Measurements from ENCODE around the gene WDR81.

WDR81 gene

DNA sequence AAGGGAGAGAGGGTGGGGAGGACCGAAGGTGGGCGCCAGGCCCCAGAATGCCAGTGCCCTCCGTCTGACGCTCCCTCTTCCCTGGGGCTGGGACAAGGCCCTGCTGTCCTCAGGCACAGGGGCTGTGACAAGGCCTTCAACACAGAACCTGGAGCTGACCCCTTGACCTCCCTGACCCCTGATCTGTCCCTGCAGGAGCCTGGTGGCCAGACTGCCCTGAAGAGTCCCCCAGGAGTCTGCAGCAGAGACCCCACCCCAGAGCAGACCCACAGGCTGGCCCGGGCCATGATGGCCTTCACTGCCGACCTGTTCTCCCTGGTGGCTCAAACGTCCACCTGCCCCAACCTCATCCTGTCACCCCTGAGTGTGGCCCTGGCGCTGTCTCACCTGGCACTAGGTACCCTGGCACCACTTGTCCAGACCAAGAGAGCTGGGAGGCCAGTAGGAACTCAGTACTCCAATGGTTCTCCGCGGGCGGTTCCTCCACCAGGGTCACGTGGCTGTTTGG, 21.1 kb downstream of the WDR81 start:
- H3K4me3 ChIP-seq (ENCODE audit: low read depth, low read length, poor library complexity, severe bottlenecking) = no peak overlapping the region
- TF ChIP-seq EZH2 (IDR thresholded peaks at IDR 0.05; ENCODE audit: borderline replicate concordance, low read length) = no peak
- TF ChIP-seq, protein P1, sequence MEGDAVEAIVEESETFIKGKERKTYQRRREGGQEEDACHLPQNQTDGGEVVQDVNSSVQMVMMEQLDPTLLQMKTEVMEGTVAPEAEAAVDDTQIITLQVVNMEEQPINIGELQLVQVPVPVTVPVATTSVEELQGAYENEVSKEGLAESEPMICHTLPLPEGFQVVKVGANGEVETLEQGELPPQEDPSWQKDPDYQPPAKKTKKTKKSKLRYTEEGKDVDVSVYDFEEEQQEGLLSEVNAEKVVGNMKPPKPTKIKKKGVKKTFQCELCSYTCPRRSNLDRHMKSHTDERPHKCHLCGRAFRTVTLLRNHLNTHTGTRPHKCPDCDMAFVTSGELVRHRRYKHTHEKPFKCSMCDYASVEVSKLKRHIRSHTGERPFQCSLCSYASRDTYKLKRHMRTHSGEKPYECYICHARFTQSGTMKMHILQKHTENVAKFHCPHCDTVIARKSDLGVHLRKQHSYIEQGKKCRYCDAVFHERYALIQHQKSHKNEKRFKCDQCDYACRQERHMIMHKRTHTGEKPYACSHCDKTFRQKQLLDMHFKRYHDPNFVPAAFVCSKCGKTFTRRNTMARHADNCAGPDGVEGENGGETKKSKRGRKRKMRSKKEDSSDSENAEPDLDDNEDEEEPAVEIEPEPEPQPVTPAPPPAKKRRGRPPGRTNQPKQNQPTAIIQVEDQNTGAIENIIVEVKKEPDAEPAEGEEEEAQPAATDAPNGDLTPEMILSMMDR (IDR thresholded peaks at IDR 0.05; ENCODE audit: low read length) = no peak
- no peaks in the 10 kb centered on the region for H3K9me2 ChIP-seq (ENCODE audit: low read depth, low read length)
- no peaks in the 10 kb centered on the region for H3K36me3 ChIP-seq (ENCODE audit: insufficient read depth, low read length)
- H3K27ac ChIP-seq (ENCODE audit: low read depth, low read length, poor library complexity, severe bottlenecking) = no peak overlapping the region
- H3K9ac ChIP-seq (ENCODE audit: low read length) = no peak overlapping the region
- H3F3A ChIP-seq (ENCODE audit: insufficient read depth, low read length) = no peaks in the 10 kb centered on the region
- no peaks in the 10 kb centered on the region for H3K9me3 ChIP-seq (ENCODE audit: low read length)
- no peak overlapping the region for H2AFZ ChIP-seq (ENCODE audit: low read length)
- H3K4me2 ChIP-seq (ENCODE audit: low read length) = no peak overlapping the region
- no peaks in the 10 kb centered on the region for H3K79me2 ChIP-seq (ENCODE audit: insufficient read depth, low read length)
- no peaks in the 10 kb centered on the region; the same call in 1 of the 2 replicates for H3K27me3 ChIP-seq (ENCODE audit: insufficient read depth, low read length)
- no peaks in the 10 kb centered on the region for H4K20me1 ChIP-seq (ENCODE audit: insufficient read depth, low read length)
- no peaks in the 10 kb centered on the region for H3K4me1 ChIP-seq (ENCODE audit: insufficient read depth, low read length, severe bottlenecking)

GRCh38 chr17:1746975-1747543, 22.6 kb downstream of the WDR81 start:
- Histone ChIP-seq H3K36me3 (ENCODE audit: insufficient read depth, low read length) (no peaks in the 10 kb centered on the region), H3K9ac (ENCODE audit: low read length) (no peak overlapping the region), H2AFZ (ENCODE audit: low read length) (no peak overlapping the region), H3K27ac (ENCODE audit: low read depth, low read length, poor library complexity, severe bottlenecking) (no peak overlapping the region), H3K4me3 (ENCODE audit: low read depth, low read length, poor library complexity, severe bottlenecking) (no peak overlapping the region), H3K79me2 (ENCODE audit: insufficient read depth, low read length) (no peaks in the 10 kb centered on the region), H3K9me2 (ENCODE audit: low read depth, low read length) (no peaks in the 10 kb centered on the region), H4K20me1 (ENCODE audit: insufficient read depth, low read length) (no peaks in the 10 kb centered on the region), H3K4me1 (ENCODE audit: insufficient read depth, low read length, severe bottlenecking) (peaks cover 2% of the 10 kb centered on the region), H3K4me2 (ENCODE audit: low read length) (no peak overlapping the region), H3F3A (ENCODE audit: insufficient read depth, low read length) (no peaks in the 10 kb centered on the region), H3K9me3 (ENCODE audit: low read length) (no peaks in the 10 kb centered on the region), H3K27me3 (ENCODE audit: insufficient read depth, low read length) (no peaks in the 10 kb centered on the region; the same call in 1 of the 2 replicates)
- TF ChIP-seq, protein P1 (IDR thresholded peaks at IDR 0.05; ENCODE audit: low read length) = no peak
- TF ChIP-seq EZH2 (IDR thresholded peaks at IDR 0.05; ENCODE audit: borderline replicate concordance, low read length) = no peak

GRCh38 chr17:1750628-1751027, 26.1 kb downstream of the WDR81 start:
- H4K20me1 ChIP-seq (ENCODE audit: insufficient read depth, low read length) = no peaks in the 10 kb centered on the region
- no peaks in the 10 kb centered on the region for H3K9me3 ChIP-seq (ENCODE audit: low read length)
- no peaks in the 10 kb centered on the region for H3K9me2 ChIP-seq (ENCODE audit: low read depth, low read length)
- no peak overlapping the region for H3K27ac ChIP-seq (ENCODE audit: low read depth, low read length, poor library complexity, severe bottlenecking)
- peaks cover 3% of the 10 kb centered on the region; the same call in 1 of the 2 replicates for H3K27me3 ChIP-seq (ENCODE audit: insufficient read depth, low read length)
- H3F3A ChIP-seq (ENCODE audit: insufficient read depth, low read length) = no peaks in the 10 kb centered on the region
- no peak overlapping the region for H3K4me3 ChIP-seq (ENCODE audit: low read depth, low read length, poor library complexity, severe bottlenecking)
- no peaks in the 10 kb centered on the region for H3K36me3 ChIP-seq (ENCODE audit: insufficient read depth, low read length)
- H2AFZ ChIP-seq (ENCODE audit: low read length) = no peak overlapping the region
- H3K9ac ChIP-seq (ENCODE audit: low read length) = no peak overlapping the region
- H3K4me2 ChIP-seq (ENCODE audit: low read length) = no peak overlapping the region
- peaks cover 10% of the 10 kb centered on the region for H3K4me1 ChIP-seq (ENCODE audit: insufficient read depth, low read length, severe bottlenecking)
- no peak for TF ChIP-seq EZH2 (IDR thresholded peaks at IDR 0.05; ENCODE audit: borderline replicate concordance, low read length)
- TF ChIP-seq, protein P1 (IDR thresholded peaks at IDR 0.05; ENCODE audit: low read length) = no peak
- H3K79me2 ChIP-seq (ENCODE audit: insufficient read depth, low read length) = no peaks in the 10 kb centered on the region

Data from OCI-LY1 (cell line).